ENCODE data around the gene ASPA.

DNA sequence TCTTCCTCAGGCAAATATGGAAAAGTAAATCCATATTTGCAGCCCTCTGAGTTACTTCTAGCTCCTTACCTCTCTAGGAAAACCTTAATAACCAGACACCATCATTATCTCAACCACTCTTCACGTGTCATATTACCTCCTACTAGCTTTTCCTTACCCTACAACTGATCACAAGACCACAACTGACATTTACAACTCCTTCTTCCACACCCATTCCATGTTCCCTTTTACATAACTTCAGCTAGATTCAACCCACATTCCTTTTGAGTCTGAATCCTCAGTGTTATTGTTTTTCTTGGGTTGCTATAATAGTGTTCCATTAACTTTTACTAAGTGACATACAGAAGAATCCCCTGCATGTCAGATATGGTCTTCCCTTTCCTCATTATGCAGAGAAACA lies 37.4 kb upstream of the ASPA start:
- TF ChIP-seq EZH2phosphoT487 (IDR thresholded peaks at IDR 0.05; ENCODE audit: insufficient read depth, low read depth) (no peak), EZH2 (IDR thresholded peaks at IDR 0.05; ENCODE audit: insufficient read depth, poor library complexity, severe bottlenecking) (no peak)
